Panc1 (cell line): ENCODE results near the gene UTP14A.

ENCODE experiments used
- POLR2AphosphoS5 ChIP-seq: IDR thresholded peaks from 2 replicates; pipeline ENCODE4 v1.6.1; 2012; ENCODE audit warnings: mild to moderate bottlenecking, low read depth, low read length, moderate library complexity
- SIN3A ChIP-seq: IDR thresholded peaks from 2 replicates; pipeline ENCODE4 v1.6.1; 2012; ENCODE audit warnings: low read depth, mild to moderate bottlenecking, low read length, moderate library complexity, borderline replicate concordance; ENCODE audit not compliant: insufficient read depth
- TCF7L2 ChIP-seq: IDR thresholded peaks from 2 replicates; pipeline ENCODE4 v1.6.1; 2011; ENCODE audit warnings: mild to moderate bottlenecking, low read depth, low read length, inconsistent platforms
- TF ChIP-seq, protein P1 (sequence below), 2 experiments: IDR thresholded peaks; 2 replicates each; pipeline ENCODE4 v1.6.1; 2011 to 2012; ENCODE audit warnings: low read depth in 2 of 2, control low read depth in 1 of 2, low read length in 1 of 2, mild to moderate bottlenecking in 1 of 2, moderate library complexity in 1 of 2; ENCODE audit not compliant: insufficient read depth in 1 of 2
- TF ChIP-seq, protein P2 (sequence below): fragments of 450-650 bp; IDR thresholded peaks from 2 replicates; pipeline ENCODE4 v1.5.1; 2017; ENCODE audit warnings: mild to moderate bottlenecking

DNA sequence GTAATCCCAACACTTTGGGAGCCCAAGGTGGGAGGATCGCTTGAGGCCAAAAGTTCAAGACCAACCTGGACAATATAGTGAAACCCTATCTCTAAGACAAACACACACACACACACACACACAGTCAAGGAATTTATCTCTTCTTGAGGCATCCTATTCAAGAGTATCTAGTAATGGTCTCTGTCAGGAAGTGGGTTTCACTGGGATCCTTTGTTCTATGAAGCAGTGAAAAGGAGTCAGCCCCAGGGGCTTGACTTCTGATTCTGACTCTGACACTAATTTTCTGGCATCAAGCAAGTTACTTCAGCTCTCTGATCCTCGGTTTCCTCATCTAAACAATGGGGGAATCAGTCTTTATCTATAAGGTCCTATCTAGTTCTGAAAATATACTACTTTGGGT, 34.8 kb downstream of the UTP14A start:
- TF ChIP-seq, protein P1, sequence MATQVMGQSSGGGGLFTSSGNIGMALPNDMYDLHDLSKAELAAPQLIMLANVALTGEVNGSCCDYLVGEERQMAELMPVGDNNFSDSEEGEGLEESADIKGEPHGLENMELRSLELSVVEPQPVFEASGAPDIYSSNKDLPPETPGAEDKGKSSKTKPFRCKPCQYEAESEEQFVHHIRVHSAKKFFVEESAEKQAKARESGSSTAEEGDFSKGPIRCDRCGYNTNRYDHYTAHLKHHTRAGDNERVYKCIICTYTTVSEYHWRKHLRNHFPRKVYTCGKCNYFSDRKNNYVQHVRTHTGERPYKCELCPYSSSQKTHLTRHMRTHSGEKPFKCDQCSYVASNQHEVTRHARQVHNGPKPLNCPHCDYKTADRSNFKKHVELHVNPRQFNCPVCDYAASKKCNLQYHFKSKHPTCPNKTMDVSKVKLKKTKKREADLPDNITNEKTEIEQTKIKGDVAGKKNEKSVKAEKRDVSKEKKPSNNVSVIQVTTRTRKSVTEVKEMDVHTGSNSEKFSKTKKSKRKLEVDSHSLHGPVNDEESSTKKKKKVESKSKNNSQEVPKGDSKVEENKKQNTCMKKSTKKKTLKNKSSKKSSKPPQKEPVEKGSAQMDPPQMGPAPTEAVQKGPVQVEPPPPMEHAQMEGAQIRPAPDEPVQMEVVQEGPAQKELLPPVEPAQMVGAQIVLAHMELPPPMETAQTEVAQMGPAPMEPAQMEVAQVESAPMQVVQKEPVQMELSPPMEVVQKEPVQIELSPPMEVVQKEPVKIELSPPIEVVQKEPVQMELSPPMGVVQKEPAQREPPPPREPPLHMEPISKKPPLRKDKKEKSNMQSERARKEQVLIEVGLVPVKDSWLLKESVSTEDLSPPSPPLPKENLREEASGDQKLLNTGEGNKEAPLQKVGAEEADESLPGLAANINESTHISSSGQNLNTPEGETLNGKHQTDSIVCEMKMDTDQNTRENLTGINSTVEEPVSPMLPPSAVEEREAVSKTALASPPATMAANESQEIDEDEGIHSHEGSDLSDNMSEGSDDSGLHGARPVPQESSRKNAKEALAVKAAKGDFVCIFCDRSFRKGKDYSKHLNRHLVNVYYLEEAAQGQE (IDR thresholded peaks at IDR 0.05; ENCODE audit: insufficient read depth in 1 of 2, low read depth in 2 of 2, low read length in 1 of 2), result no peak
- TF ChIP-seq, protein P2, sequence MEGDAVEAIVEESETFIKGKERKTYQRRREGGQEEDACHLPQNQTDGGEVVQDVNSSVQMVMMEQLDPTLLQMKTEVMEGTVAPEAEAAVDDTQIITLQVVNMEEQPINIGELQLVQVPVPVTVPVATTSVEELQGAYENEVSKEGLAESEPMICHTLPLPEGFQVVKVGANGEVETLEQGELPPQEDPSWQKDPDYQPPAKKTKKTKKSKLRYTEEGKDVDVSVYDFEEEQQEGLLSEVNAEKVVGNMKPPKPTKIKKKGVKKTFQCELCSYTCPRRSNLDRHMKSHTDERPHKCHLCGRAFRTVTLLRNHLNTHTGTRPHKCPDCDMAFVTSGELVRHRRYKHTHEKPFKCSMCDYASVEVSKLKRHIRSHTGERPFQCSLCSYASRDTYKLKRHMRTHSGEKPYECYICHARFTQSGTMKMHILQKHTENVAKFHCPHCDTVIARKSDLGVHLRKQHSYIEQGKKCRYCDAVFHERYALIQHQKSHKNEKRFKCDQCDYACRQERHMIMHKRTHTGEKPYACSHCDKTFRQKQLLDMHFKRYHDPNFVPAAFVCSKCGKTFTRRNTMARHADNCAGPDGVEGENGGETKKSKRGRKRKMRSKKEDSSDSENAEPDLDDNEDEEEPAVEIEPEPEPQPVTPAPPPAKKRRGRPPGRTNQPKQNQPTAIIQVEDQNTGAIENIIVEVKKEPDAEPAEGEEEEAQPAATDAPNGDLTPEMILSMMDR, result no peak
- TF ChIP-seq POLR2AphosphoS5, result no peak
- no peak for TF ChIP-seq SIN3A
- TF ChIP-seq TCF7L2, result no peak
